ENCODE results near the gene ARHGEF4.

ARHGEF4 gene

DNA sequence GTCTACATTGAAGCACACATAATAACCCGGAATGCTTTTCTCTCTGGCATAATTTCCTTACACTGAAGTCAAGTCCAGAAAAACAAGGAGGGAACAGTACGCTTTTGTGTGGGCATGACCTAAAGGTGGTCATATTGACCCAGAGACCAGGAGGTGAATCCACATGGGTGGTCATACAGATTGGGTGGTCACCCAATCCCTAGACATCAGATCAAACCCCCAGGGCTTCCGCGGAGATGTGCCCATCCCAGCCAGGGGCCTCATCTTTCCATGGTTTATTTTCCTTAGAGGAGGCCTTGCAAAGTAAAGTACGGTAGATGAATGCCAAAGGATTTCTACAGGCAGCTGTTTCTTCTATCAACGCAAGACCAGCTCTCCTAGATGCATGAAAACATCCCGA lies 217.8 kb downstream of the ARHGEF4 start:
- no peak for DNase-seq (ENCODE audit: insufficient read length, low spot score)
- TF ChIP-seq, protein P1, sequence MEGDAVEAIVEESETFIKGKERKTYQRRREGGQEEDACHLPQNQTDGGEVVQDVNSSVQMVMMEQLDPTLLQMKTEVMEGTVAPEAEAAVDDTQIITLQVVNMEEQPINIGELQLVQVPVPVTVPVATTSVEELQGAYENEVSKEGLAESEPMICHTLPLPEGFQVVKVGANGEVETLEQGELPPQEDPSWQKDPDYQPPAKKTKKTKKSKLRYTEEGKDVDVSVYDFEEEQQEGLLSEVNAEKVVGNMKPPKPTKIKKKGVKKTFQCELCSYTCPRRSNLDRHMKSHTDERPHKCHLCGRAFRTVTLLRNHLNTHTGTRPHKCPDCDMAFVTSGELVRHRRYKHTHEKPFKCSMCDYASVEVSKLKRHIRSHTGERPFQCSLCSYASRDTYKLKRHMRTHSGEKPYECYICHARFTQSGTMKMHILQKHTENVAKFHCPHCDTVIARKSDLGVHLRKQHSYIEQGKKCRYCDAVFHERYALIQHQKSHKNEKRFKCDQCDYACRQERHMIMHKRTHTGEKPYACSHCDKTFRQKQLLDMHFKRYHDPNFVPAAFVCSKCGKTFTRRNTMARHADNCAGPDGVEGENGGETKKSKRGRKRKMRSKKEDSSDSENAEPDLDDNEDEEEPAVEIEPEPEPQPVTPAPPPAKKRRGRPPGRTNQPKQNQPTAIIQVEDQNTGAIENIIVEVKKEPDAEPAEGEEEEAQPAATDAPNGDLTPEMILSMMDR (IDR thresholded peaks at IDR 0.05; ENCODE audit: insufficient read depth, missing control alignments): no peak
- FAIRE-seq: no peak

DNA sequence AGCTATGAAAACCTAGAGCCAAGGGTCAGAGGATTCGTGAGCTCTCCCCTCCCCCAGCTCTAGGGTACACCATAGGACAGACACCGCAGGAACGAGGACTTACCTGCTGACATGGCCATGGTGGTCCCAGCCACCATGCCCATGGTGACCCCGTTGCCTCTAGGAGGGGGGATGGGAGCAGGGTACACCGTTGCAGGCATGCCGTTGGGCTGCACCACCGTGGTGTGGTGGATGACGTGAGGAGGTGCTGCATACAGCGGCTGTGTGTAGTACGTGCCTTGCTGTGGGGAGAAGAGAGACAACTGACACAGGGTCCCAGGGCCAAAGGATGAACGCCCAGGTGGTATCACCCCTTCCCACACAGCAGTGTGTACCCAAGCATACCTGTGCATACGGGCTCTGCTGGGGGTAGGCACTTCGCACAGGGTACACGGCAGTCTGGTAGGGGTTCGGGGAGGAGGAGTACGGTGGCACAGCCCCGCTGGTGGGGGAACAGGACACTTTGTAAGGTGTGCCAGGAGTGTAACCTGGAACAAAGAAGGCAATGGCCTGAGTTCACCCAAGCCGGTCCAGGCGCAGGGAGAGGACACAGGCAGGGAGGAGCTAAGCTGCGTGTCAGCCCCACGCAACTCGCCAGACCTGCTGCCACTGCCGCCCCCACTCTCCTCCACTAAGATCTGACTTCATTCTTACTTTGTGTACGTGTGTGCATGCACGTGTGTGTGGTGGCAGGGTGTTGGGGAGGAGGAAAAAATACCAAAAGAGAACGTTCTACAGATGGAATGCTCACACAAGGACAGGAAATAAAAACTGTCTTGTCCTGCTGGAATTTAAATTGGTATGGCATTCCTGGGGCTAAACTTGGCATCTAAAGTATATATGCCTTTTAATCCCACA lies 218.7 kb downstream of the ARHGEF4 start:
- TF ChIP-seq, protein P1 (IDR thresholded peaks at IDR 0.05; ENCODE audit: insufficient read depth, missing control alignments): no peak
- DNase-seq (ENCODE audit: insufficient read length, low spot score) (no peak), FAIRE-seq (no peak)

DNA sequence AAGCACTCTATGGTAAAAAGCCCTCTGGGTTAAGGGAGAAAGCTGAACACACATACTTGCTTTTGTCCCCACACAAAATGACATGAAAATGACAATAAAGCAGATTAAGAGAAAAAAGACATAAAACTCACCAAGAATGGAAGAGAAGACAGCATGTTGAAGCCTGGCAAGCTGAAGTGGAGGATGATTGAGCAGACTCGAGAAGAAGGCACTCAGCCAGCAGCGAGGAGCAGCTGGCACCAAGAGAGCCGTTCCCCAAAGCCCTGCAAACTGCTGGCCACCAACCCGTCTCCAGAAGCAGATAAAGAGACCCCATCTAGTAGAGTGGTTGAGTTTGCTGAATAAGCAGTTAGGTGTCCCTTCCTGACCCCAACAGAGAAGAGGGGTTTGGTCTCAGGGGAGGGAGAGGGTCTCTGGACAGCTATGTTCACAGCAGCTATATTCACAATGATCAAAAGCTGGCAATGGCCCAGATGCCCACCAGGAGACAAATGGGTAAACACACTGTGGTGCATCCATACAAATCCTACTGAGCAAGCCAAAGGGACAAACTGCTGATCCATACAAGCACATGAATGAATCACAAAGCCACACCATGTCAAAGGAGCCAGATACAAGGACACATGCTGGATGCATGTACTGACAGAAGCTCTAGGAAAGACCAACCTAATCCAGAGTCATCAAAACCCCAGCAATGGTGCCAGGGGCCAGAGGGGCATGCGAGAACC lies 219.7 kb downstream of the ARHGEF4 start:
- FAIRE-seq (no peak), DNase-seq (ENCODE audit: insufficient read length, low spot score) (no peak)

DNA sequence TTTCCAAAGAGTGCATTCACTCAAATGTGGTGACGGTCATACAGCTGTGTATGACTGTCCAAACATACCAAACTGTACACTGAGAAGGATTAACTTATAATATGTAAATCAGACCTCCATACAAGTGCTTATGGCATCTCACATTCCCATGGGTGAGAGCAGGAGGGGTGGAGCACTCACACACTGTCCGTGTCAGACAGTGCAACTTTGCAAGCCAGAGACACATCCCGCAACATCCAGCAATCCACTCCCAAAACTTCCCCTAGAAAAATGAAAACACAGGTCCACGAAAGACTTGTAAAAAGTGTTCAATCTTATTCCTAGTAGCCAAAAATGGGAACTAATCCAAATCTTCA lies 220.2 kb downstream of the ARHGEF4 start:
- DNase-seq (ENCODE audit: insufficient read length, low spot score) (no peak), FAIRE-seq (no peak)
- TF ChIP-seq, protein P1 (IDR thresholded peaks at IDR 0.05; ENCODE audit: insufficient read depth, missing control alignments): no peak

More for the DNA sequence above, 219.7 kb downstream of the ARHGEF4 start:
- TF ChIP-seq, protein P1 (IDR thresholded peaks at IDR 0.05; ENCODE audit: insufficient read depth, missing control alignments): no peak

DNA sequence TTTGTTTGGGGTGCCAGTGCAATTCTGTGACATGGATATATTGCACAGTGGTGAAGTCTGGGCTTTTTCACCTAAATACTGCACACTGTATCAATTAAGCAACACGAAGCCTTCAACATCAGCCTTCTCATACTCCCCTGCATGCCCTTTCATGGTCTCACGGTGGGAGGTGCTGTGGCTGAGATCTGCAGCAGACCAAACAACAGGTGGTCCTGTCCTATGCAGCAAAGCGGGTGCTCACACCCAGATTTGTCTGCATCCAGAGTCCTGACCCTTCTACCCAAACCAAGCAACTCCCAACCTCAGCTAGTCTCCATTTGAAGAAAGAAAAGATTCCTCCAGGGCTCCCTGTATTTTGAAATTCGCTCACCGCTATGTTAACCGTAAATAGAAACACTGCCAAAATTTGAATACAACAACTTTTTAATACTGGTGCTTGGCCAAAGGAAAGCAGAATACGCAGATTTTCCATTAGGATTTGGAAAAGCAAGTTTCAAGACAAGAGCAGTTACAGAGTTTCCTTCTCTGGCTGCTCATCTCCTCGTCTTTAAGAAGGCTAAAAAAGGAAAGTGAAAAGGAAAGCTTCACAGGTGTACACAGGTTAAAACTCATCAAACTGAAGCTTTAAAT lies 221.6 kb downstream of the ARHGEF4 start:
- TF ChIP-seq, protein P1 (IDR thresholded peaks at IDR 0.05; ENCODE audit: insufficient read depth, missing control alignments): no peak
- no peak for DNase-seq (ENCODE audit: insufficient read length, low spot score)
- no peak for FAIRE-seq

DNA sequence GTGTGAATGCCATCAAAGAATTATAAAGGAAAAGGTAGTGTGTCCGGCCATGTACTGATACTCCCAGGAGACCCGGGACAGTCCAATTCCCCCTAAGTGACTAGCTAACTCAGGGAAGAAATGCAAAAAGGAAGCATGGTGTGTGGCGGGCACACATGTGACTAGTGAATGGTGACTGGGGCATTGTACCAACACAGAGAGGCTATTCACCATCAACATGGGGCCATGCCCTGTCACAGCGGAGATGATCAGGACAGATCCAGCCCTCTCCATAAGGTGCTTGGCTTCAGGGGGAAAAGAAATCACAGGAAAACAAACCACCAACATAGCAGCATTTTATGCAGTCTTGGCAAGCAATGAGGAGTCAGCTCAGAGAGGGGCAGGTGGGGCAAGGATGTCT lies 222.2 kb downstream of the ARHGEF4 start:
- TF ChIP-seq, protein P1 (IDR thresholded peaks at IDR 0.05; ENCODE audit: insufficient read depth, missing control alignments): no peak
- no peak for FAIRE-seq
- no peak for DNase-seq (ENCODE audit: insufficient read length, low spot score)
